ENCODE results near the gene PDS5A.
"Not testable (repeated sequence)": the region's sequence is repeated elsewhere in the genome, so short reads cannot be mapped to it uniquely, and the experiment has no call there.

Gene PDS5A

GRCh38 chr4:39785083-39785482, 192.6 kb downstream of the PDS5A start:
- FAIRE-seq (no peak), DNase-seq (ENCODE audit: insufficient read length, low spot score) (no peak)

- not testable (repeated sequence) for DNase-seq (ENCODE audit: insufficient read length, low spot score); FAIRE-seq
Measured at GRCh38 chr4:39781988-39782387, 195.7 kb downstream of the PDS5A start.

Measured in GM19239 (cell line).